ENCODE data around the gene NKTR. TPM values are rescaled to one million over a fixed set of nuclear protein-coding genes. Genes with fewer than 3 reads are reported as not detected.

Gene NKTR
- total and polyA plus RNA-seq, 2 experiments from 2014 or later: 81.3 to 117 TPM

DNA sequence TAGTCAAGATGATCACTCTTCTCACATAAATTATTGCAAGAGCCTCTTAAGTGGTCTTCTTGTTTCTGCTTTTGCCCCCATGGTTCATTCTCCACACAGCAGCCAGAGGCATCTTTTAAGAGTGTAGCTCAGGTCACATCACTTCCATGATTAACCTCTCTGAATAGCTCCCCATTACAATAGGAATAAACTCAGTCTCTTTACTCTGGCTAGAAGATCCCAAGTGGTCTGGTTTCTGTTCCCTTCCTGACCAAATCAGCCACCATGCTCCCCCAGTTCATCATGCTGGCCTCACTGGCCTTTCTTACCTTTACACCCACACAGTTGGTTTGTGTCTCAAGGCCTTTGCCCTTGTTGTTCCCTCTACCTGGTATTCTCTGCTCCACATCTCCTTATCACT lies 93.9 kb downstream of the NKTR start:
- H3K36me3 Mint-ChIP-seq (ENCODE audit: low read depth): no peaks in the 10 kb centered on the region

More for the DNA sequence above, 93.9 kb downstream of the NKTR start:
- H3K4me2 ChIP-seq: no peak overlapping the region
- no peak for ATAC-seq
- H3K4me3 ChIP-seq: no peak overlapping the region
- no peak for DNase-seq (ENCODE audit: low spot score)
- Mint-ChIP-seq H3K27me3 (ENCODE audit: insufficient read depth, low read depth, poor library complexity) (peaks cover 6% of the 10 kb centered on the region), H3K4me1 (peaks cover 8% of the 10 kb centered on the region), H3K4me3 (no peak overlapping the region), H3K9me3 (no peaks in the 10 kb centered on the region), H3K27ac (no peak overlapping the region)
- no peaks in the 10 kb centered on the region for H3K27me3 ChIP-seq (ENCODE audit: insufficient read depth)
- TF ChIP-seq ZNF114 (CRISPR knock-in tag; IDR thresholded peaks at IDR 0.05): no peak
- no peak for TF ChIP-seq NANOG (IDR thresholded peaks at IDR 0.05; ENCODE audit: borderline replicate concordance)
- no peak for TF ChIP-seq EZH2 (IDR thresholded peaks at IDR 0.05; ENCODE audit: low read depth, unreplicated experiment)
- TF ChIP-seq, protein P1, sequence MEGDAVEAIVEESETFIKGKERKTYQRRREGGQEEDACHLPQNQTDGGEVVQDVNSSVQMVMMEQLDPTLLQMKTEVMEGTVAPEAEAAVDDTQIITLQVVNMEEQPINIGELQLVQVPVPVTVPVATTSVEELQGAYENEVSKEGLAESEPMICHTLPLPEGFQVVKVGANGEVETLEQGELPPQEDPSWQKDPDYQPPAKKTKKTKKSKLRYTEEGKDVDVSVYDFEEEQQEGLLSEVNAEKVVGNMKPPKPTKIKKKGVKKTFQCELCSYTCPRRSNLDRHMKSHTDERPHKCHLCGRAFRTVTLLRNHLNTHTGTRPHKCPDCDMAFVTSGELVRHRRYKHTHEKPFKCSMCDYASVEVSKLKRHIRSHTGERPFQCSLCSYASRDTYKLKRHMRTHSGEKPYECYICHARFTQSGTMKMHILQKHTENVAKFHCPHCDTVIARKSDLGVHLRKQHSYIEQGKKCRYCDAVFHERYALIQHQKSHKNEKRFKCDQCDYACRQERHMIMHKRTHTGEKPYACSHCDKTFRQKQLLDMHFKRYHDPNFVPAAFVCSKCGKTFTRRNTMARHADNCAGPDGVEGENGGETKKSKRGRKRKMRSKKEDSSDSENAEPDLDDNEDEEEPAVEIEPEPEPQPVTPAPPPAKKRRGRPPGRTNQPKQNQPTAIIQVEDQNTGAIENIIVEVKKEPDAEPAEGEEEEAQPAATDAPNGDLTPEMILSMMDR (conservative IDR thresholded peaks at IDR 0.05; ENCODE audit: low read depth in 2 of 2): no peak
- no peak for TF ChIP-seq STAT1 (IDR thresholded peaks at IDR 0.05; ENCODE audit: unreplicated experiment)
- TF ChIP-seq JUNB (IDR thresholded peaks at IDR 0.05; ENCODE audit: unreplicated experiment): no peak
- TF ChIP-seq EZH2phosphoT487 (IDR thresholded peaks at IDR 0.05; ENCODE audit: unreplicated experiment): no peak
- TF ChIP-seq CREB1 (CRISPR knock-in tag; IDR thresholded peaks at IDR 0.05; ENCODE audit: low read depth): no peak
- no peak for TF ChIP-seq ZNF331 (CRISPR knock-in tag; IDR thresholded peaks at IDR 0.05; ENCODE audit: low read depth)
- TF ChIP-seq, protein P2, sequence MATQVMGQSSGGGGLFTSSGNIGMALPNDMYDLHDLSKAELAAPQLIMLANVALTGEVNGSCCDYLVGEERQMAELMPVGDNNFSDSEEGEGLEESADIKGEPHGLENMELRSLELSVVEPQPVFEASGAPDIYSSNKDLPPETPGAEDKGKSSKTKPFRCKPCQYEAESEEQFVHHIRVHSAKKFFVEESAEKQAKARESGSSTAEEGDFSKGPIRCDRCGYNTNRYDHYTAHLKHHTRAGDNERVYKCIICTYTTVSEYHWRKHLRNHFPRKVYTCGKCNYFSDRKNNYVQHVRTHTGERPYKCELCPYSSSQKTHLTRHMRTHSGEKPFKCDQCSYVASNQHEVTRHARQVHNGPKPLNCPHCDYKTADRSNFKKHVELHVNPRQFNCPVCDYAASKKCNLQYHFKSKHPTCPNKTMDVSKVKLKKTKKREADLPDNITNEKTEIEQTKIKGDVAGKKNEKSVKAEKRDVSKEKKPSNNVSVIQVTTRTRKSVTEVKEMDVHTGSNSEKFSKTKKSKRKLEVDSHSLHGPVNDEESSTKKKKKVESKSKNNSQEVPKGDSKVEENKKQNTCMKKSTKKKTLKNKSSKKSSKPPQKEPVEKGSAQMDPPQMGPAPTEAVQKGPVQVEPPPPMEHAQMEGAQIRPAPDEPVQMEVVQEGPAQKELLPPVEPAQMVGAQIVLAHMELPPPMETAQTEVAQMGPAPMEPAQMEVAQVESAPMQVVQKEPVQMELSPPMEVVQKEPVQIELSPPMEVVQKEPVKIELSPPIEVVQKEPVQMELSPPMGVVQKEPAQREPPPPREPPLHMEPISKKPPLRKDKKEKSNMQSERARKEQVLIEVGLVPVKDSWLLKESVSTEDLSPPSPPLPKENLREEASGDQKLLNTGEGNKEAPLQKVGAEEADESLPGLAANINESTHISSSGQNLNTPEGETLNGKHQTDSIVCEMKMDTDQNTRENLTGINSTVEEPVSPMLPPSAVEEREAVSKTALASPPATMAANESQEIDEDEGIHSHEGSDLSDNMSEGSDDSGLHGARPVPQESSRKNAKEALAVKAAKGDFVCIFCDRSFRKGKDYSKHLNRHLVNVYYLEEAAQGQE (IDR thresholded peaks at IDR 0.05; ENCODE audit: unreplicated experiment): no peak
- TF ChIP-seq, protein P3, sequence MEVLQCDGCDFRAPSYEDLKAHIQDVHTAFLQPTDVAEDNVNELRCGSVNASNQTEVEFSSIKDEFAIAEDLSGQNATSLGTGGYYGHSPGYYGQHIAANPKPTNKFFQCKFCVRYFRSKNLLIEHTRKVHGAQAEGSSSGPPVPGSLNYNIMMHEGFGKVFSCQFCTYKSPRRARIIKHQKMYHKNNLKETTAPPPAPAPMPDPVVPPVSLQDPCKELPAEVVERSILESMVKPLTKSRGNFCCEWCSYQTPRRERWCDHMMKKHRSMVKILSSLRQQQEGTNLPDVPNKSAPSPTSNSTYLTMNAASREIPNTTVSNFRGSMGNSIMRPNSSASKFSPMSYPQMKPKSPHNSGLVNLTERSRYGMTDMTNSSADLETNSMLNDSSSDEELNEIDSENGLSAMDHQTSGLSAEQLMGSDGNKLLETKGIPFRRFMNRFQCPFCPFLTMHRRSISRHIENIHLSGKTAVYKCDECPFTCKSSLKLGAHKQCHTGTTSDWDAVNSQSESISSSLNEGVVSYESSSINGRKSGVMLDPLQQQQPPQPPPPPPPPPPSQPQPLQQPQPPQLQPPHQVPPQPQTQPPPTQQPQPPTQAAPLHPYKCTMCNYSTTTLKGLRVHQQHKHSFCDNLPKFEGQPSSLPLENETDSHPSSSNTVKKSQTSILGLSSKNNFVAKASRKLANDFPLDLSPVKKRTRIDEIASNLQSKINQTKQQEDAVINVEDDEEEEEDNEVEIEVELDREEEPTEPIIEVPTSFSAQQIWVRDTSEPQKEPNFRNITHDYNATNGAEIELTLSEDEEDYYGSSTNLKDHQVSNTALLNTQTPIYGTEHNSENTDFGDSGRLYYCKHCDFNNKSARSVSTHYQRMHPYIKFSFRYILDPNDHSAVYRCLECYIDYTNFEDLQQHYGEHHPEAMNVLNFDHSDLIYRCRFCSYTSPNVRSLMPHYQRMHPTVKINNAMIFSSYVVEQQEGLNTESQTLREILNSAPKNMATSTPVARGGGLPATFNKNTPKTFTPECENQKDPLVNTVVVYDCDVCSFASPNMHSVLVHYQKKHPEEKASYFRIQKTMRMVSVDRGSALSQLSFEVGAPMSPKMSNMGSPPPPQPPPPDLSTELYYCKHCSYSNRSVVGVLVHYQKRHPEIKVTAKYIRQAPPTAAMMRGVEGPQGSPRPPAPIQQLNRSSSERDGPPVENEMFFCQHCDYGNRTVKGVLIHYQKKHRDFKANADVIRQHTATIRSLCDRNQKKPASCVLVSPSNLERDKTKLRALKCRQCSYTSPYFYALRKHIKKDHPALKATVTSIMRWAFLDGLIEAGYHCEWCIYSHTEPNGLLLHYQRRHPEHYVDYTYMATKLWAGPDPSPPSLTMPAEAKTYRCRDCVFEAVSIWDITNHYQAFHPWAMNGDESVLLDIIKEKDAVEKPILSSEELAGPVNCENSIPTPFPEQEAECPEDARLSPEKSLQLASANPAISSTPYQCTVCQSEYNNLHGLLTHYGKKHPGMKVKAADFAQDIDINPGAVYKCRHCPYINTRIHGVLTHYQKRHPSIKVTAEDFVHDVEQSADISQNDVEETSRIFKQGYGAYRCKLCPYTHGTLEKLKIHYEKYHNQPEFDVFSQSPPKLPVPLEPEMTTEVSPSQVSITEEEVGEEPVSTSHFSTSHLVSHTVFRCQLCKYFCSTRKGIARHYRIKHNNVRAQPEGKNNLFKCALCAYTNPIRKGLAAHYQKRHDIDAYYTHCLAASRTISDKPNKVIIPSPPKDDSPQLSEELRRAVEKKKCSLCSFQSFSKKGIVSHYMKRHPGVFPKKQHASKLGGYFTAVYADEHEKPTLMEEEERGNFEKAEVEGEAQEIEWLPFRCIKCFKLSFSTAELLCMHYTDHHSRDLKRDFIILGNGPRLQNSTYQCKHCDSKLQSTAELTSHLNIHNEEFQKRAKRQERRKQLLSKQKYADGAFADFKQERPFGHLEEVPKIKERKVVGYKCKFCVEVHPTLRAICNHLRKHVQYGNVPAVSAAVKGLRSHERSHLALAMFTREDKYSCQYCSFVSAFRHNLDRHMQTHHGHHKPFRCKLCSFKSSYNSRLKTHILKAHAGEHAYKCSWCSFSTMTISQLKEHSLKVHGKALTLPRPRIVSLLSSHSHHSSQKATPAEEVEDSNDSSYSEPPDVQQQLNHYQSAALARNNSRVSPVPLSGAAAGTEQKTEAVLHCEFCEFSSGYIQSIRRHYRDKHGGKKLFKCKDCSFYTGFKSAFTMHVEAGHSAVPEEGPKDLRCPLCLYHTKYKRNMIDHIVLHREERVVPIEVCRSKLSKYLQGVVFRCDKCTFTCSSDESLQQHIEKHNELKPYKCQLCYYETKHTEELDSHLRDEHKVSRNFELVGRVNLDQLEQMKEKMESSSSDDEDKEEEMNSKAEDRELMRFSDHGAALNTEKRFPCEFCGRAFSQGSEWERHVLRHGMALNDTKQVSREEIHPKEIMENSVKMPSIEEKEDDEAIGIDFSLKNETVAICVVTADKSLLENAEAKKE (CRISPR knock-in tag; IDR thresholded peaks at IDR 0.05): no peak
- TF ChIP-seq POLR2AphosphoS5 (IDR thresholded peaks at IDR 0.05; ENCODE audit: low read depth): no peak
- TF ChIP-seq, protein P4, sequence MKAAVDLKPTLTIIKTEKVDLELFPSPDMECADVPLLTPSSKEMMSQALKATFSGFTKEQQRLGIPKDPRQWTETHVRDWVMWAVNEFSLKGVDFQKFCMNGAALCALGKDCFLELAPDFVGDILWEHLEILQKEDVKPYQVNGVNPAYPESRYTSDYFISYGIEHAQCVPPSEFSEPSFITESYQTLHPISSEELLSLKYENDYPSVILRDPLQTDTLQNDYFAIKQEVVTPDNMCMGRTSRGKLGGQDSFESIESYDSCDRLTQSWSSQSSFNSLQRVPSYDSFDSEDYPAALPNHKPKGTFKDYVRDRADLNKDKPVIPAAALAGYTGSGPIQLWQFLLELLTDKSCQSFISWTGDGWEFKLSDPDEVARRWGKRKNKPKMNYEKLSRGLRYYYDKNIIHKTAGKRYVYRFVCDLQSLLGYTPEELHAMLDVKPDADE (IDR thresholded peaks at IDR 0.05): no peak
- no peaks in the 10 kb centered on the region for H3K4me1 ChIP-seq (ENCODE audit: insufficient read depth)
- no peaks in the 10 kb centered on the region for H4K20me1 ChIP-seq (replicated peaks; ENCODE audit: insufficient read depth)
- H3F3A ChIP-seq (replicated peaks; ENCODE audit: low read depth): no peaks in the 10 kb centered on the region
- H2AFZ ChIP-seq: no peak overlapping the region
- H3K27ac ChIP-seq (ENCODE audit: low read depth): no peak overlapping the region
- no peaks in the 10 kb centered on the region for H3K9me2 ChIP-seq (ENCODE audit: insufficient read depth)
- no peaks in the 10 kb centered on the region for H3K79me2 ChIP-seq (replicated peaks; ENCODE audit: insufficient read depth)
- H3K36me3 ChIP-seq (ENCODE audit: insufficient read depth): no peaks in the 10 kb centered on the region

All from GM23338 (cell line).